GM19351 (cell line): ENCODE data around the gene CDADC1.
A peak's percentile ranks its signal among the peaks of the same experiment; 100 is the strongest.
"Not testable (repeated sequence)": the region's sequence is repeated elsewhere in the genome, so short reads cannot be mapped to it uniquely, and the experiment has no call there.

Source experiments
- ATAC-seq: cut with Tn5 transposase; IDR thresholded peaks from one replicate; pipeline ENCODE4 v1.9.1; 2021; ENCODE audit warnings: mild to moderate bottlenecking, moderate library complexity; ENCODE audit not compliant: unreplicated experiment

CDADC1 gene

DNA sequence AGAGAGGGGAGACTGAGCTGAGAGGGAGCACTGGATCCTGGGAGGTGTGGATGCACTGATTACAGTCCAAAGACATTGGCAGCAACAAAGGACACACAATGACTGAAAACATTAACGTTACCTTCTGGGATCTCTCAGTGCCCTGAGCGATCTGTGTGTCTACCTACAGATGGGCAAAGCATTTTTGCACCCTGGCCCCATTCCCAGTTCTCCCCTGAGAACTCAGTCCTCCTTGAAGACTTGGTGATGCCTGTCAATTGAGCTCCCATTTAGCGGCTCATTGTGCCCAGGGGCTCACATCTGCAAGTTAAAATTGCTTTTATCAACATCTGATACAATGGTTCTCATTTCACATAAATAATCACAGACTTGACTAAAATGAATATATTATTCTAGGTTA lies 62.5 kb downstream of the CDADC1 start:
- ATAC-seq, result no peak

DNA sequence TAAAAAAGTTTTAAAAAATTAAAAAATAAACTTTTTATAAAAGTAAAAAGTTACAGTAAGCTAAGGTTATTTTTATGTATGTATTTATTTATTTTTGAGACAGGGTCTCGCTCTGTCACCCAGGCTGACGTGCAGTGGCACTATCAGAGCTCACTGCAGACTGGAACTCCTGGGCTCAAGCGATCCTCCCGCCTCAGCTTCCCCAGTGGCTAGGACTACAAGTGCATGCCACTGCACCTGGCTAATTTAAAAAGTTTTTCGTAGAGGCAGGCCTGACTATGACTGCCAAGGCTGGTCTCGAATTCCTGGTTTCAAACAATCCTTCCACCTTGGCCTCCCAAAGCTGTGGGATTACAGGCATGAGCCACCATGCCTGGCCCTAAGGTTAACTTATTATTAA lies 64.1 kb downstream of the CDADC1 start:
- no peak for ATAC-seq

DNA sequence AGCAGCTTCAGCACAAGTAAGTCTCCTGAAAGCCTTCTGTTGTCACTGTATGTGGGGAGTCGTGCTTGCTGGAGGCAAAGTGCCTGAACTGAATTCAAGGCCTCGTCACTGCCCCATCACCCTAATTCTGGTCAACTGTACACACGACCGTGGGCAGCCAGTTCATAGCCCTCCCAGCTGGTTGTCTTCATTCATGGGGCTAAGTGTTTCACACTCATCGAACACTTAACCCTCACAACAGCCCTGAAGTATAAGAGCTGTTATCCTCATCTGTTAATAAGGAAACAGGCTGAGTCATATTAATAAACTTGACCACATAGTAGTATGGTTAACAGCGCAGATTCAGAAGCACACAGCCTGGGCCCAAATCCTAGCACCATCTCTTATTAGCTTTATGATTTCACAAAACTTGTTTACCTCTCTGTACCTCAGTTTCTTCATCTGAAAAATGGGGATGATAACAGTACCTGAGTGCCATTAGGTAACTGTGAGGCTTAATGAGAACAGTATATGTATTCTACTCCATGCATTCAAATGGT lies 66.7 kb downstream of the CDADC1 start:
- ATAC-seq, result peak; percentile 81

DNA sequence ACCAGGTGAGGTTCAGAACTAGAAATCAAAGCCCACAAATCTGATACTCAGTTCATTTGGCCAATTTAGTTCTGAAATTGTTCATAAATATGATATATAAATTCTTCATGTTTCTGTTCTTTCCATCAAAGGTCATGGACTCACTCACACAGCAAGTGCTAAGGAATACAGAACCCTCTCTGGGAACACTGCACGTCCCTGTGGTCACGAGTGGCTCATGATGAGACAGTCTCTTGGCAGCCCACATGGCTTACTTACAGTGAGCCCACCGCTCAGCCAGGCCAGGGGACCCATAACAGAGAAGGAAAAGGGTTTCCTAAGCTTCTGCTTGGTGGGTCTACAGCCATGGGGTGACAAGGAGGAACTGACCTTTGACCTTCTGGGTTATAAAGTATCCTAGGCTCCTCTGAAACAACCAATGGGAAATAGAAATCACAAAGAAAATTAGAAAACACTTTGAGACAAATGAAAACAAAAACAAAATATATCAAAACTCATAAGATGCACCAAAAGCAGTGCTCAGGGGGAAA lies 67.4 kb downstream of the CDADC1 start:
- no peak for ATAC-seq

DNA sequence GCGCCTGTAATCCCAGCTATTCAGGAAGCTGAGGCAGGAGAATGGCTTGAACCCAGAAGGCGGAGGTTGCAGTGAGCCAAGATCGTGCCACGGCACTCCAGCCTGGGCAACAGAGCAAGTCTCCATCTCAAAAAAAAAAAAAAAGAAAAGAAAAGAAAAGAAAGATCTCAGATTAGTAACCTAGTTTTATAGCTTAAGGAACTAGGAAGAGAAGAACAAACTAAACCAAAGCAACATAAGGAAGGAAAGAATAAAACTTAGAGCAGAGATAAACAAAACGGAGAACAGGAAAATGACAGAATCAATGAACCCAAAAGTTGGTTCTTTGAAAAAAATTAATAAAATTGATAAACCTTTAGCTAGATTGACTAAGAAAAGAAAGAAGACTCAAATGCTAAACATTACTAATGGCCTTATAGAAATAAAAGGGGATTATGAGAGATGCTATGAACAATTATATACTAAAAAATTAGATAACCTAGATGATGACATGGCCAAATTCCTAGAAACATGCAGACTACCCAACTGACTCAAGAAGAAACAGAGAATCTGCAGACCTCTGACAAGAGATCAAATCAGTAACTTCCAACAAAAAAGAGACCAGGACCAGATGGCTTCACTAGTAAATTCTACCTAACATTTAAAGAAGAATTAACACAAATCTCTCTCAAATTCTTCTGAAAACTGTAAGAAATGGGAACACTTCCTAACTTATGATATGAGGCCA lies 68.2 kb downstream of the CDADC1 start:
- no peak for ATAC-seq

DNA sequence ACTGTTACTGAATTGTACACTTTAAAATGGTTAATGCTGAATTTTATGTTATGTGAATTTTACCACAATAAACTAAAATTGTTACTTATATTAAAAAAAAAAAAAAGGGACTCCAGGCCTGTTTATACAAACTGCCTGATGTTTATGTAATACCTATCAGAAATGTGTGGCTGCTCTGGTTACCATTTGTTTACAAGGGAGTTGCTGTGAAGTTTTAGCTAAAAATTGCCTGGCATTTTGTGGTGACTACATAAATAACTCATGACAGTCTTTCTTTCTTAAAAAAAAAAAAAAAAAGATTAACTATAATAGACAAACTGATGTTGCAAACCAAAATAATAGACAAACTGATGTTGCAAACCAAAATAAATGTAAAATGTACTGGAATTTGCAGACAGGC lies 71.8 kb downstream of the CDADC1 start:
- ATAC-seq, result no peak

DNA sequence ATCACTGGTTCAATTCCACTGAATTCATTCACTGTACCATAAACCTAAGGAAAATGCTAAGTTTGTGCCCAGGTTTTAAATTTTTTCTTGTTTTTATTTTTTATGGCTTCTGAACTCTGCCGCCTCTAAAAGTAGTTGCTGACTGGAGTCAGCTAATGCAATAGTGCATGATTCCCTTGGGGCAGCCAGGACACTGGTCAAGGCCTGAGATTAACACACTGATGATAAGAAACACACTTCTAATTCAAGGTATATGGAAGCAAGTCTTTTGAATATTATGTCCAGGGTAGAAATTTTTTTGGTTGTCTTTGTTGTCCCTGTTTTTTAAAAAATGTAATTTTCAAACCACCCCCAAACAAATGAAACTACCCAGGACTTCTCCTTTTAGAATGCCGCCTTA lies 72.2 kb downstream of the CDADC1 start:
- ATAC-seq, result no peak

DNA sequence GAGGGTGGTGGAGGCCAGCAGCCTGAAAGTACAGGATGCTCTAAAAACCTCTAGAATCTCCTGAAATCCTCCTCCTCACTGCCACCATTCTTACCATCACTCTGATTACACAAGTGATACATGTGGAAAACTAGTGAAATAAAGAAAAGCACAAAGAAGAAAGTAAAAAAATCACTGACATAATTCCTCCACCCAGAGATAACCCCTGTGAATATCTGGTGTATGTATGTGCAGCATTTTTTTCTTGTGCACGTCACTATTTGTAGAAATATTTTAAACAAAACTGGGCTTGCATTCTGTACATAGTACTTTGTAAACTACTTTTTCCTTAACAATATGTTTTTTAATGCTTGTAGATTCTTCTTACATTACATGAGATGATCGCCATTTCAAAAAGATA lies 73.2 kb downstream of the CDADC1 start:
- no peak for ATAC-seq

DNA sequence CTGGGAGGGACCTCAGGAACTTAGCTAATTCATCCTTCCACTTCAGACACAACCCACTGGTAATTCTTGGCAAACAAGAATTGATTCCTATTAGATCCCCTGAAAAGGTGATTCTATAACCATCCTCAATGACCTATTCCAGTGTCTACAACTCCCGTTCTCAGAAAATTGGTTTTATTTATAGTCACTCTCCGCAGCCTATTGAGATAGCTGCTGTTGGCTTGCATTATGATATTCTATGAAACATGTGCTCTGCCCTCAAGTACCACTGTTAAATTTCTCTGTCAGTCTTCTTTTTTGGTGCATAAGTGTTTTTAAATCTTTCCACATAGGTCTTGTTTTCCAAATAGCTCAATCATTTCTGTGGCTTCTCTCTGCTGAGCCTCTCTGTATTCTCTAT lies 75.0 kb downstream of the CDADC1 start:
- no peak for ATAC-seq

DNA sequence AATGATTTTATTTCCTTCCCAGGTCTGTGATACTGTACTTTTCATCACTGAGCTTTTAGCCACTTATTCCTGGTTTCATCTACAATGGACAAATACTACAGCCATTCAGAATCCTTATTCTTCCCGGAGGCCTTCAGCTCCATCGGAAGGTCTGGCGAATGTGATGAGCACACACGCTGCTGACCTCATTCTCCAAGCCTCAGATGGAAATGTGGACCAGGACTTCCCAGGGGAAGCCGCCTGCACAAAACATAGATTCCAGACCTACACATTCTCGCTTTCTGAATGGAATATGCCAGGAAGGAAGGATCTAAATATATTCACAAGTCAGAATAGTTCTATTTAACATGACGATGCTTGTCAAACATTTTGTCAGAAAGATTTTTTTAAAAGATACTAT lies 75.6 kb downstream of the CDADC1 start:
- no peak for ATAC-seq

DNA sequence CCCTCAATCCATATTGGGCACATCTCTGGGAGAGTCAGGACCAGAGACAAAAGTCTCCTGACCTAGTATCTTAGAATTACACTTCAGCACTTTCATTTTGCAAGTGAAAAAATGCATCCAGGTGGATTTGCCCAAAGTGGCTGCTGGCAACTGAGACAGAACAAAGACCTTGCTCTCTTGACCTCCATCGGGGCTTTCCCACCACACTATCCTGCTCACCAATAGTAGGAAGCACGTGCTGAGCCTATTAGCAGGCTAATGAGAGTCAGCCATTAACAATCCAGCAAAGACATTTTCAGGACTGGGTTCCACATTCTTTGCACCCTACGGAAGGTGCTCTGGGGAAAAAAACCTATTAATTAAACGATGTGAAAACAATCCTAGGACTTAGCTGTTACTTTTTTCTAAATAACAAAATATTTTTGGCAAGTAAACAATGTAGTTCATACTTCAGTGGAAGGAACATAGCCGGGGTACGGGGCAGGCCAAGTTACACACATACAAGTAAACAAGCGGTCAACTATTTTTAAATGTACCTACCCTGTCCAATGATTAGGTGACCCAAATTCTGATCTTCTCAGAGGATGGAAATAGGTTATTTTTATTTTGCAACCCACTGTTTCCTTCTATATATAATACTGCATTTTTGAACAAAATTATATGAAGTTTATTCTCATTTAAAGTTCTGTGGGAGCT lies 78.6 kb downstream of the CDADC1 start:
- no peak for ATAC-seq

DNA sequence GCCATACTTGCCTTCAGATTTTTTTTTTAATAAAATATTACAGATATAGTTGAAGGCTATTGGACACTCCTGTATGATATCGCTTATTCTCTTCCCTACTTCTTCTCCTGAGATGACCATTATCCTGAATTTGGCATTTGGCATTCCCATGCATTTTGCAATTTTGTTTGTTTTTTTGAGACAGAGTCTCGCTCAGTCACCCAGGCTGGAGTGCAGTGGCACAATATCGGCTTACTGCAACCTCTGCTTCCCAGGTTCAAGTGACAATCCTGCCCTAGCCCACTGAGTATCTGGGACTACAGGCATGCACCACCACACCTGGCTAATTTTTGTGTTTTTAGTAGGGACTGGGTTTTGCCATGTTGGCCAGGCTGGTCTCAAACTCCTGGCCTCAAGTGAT lies 79.4 kb downstream of the CDADC1 start:
- not testable (repeated sequence) for ATAC-seq

DNA sequence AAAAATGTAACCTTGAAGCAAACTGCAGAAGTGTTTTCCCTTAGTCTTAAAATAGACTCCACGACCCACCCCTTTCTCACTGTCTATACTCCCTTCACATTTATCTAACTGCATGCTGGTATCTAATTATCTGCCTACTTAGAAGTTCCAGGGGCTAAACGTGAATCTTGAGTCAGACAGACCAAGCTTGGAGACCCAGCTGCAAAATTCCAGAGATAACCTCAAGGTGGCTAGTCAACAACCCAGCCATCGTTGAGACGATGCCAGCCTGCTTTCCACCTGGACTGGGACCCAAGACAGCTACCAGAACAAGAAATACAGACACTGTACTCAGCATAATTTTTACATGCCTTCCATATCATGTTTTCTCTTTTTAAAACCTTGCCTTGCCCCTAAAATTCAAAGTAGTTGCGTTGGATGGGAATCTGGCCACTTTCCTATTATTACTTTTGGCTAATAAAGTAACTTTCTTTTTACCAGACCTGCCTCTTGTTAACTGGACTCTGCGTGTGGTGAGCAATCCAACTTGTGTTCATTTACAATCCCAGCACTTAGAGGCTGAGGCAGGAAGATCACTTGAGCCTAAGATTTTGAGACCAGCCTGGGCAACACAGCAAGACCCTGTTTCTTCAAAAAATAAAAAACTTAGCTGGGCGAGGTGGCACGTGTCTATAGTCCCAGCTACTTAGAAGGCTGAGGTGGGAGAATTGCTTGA lies 82.3 kb downstream of the CDADC1 start:
- no peak for ATAC-seq

DNA sequence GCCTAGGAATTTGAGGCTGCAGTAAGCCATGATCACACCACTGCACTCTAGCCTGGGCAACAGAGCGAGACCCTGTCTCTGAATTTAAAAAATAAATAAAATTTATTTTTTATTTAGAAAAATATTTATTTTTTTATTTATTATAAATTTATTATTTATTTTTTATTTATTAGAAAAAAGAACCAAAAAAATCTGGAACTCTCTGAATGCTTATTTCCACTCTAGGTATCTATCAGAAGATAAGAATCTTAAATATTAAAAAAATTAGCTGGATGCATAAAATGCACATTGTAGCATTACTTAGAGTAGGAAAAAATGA lies 82.8 kb downstream of the CDADC1 start:
- no peak for ATAC-seq

DNA sequence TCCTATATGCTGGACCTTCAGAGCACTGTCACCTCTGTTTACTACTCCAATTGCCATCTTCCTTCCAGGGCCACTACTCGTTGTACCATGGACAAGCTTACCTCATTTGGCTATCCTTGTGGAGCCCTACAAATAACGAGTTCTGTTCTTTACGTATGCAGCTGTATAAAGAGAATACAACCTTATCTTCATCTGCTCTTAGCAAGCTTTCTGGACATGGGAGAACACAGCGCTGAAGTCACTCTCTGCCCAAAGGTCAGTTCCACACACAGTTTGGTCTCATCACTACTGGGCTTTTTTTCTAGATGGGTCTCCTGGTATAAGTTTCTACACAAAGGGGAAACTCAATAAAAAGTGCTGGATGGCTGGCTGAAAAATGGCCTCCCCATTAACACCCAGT lies 88.9 kb downstream of the CDADC1 start:
- ATAC-seq, result no peak

DNA sequence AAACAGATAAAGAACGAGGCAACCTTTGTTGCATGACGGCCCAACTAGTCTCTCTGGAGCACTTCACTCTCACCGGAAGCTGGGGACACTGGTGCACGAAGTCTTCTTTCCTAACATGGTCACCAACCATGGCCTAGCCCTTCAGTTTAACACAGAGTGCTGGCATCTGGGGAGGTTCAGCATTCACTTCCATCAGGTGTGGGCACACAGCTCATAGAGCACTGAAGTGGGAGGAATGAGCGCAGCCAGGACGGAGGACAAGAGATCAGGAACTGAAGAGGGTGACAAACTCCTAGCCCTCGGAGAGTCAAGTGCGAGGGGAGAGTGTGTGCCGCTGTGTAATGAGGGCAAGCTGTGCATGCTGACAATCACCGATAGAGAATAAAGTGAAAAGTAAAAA lies 92.4 kb downstream of the CDADC1 start:
- no peak for ATAC-seq

DNA sequence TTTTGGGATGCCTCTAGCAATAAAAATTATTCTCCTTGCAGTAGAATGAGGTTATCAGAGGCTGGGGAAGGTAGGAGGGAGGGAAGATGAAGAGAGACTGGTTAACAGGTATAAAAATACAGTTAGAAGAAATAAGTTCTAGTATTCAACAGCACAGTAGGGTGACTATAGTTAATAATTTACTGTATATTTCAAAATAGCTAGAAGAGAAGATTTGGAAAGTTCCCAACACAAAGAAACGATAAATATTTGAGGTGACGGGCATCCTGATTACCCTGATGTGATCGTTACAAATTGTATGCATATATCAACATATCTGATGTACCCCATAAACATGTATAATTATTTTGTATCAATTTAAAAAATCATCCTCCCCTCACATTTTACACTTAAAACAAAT lies 93.8 kb downstream of the CDADC1 start:
- no peak for ATAC-seq

DNA sequence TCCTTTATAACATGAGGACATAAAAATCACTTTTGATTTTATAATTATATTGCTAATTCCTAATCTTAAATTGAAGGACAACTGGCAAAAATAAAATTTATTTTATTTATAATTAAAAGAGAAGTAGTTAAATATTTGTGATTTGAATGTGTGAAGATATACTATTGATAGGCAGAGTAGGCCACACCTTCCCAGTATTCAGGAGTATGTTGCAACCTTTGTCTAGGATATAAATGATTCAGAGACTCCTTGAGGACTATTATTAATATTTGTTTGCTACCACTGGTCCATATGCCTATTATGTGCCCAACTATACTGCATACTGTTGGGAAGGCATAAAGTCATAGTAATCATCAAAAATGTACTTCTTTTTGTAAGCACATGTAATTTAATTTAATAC lies 94.2 kb downstream of the CDADC1 start:
- no peak for ATAC-seq

DNA sequence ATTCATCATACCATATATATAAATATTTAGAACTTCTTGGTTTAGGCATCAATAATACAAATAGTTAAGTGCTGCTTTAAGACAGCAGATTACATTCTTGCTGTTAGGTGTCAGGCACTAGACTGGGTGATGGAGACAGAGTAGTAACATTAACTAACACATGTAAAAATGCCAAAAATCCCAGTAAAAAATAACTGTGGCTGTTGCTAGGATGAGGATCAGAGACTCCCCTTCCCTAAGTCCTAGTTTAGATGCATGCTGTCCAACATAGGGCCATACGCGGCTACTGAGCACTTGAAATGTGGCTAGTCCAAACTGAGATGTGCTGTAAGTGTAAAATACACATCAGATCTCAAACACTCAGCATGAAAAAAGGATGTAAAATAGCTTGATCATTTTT lies 94.7 kb downstream of the CDADC1 start:
- ATAC-seq, result no peak
